GM23338 (cell line): ENCODE results near the gene GDF10. TPM values are rescaled to one million over a fixed set of nuclear protein-coding genes. Genes with fewer than 3 reads are reported as not detected.

Source experiments
- ATAC-seq: fragments of 200-7000 bp; cut with Tn5 transposase; 3 replicates; pipeline ENCODE4 v1.9.1; 2020
- DNase-seq: peaks from one replicate; pipeline ENCODE4 v3.0.0-alpha.2; 2015; ENCODE audit warnings: low spot score
- H2AFZ ChIP-seq: fragments of 200-600 bp; sonication (generic); 2 replicates; pipeline ENCODE4 v1.8.0; 2016; ENCODE audit warnings: antibody characterized with exemption, mild to moderate bottlenecking, moderate library complexity
- H3F3A ChIP-seq: fragments of 200-600 bp; sonication (generic); replicated peaks from 2 replicates; pipeline ENCODE4 v1.8.0; 2017; ENCODE audit warnings: antibody characterized with exemption, mixed run types, low read depth
- H3K27ac ChIP-seq: fragments of 200-600 bp; sonication (generic); 2 replicates; pipeline ENCODE4 v1.6.1; 2016; ENCODE audit warnings: low read depth
- H3K27me3 ChIP-seq: fragments of 200-600 bp; sonication (generic); 2 replicates; pipeline ENCODE4 v1.8.0; 2016; ENCODE audit warnings: mild to moderate bottlenecking, mixed run types, moderate library complexity; ENCODE audit not compliant: insufficient read depth
- H3K36me3 ChIP-seq: fragments of 200-600 bp; sonication (generic); 2 replicates; pipeline ENCODE4 v1.8.0; 2016; ENCODE audit warnings: mild to moderate bottlenecking; ENCODE audit not compliant: insufficient read depth
- H3K4me1 ChIP-seq: fragments of 200-600 bp; sonication (generic); 2 replicates; pipeline ENCODE4 v1.8.0; 2016; ENCODE audit warnings: mild to moderate bottlenecking, moderate library complexity; ENCODE audit not compliant: insufficient read depth
- H3K4me2 ChIP-seq: fragments of 200-600 bp; sonication (generic); 2 replicates; pipeline ENCODE4 v1.7.1; 2017; ENCODE audit warnings: mixed run types
- H3K4me3 ChIP-seq: fragments of 200-600 bp; sonication (generic); 2 replicates; pipeline ENCODE4 v1.6.1; 2016; ENCODE audit warnings: mixed run types
- H3K79me2 ChIP-seq: fragments of 200-600 bp; sonication (generic); replicated peaks from 2 replicates; pipeline ENCODE4 v1.8.0; 2017; ENCODE audit warnings: mild to moderate bottlenecking; ENCODE audit not compliant: insufficient read depth
- H3K9me2 ChIP-seq: fragments of 200-600 bp; sonication (generic); 2 replicates; pipeline ENCODE4 v1.8.0; 2017; ENCODE audit not compliant: insufficient read depth
- H4K20me1 ChIP-seq: fragments of 200-600 bp; sonication (generic); replicated peaks from 2 replicates; pipeline ENCODE4 v1.8.0; 2017; ENCODE audit warnings: mild to moderate bottlenecking; ENCODE audit not compliant: insufficient read depth
- H3K27ac Mint-ChIP-seq: 2 replicates; pipeline ENCODE4 v1.8.0; 2020; ENCODE audit warnings: inconsistent platforms, mild to moderate bottlenecking, moderate library complexity, mixed read lengths
- H3K27me3 Mint-ChIP-seq: 3 replicates; pipeline ENCODE4 v1.8.0; 2022; ENCODE audit warnings: low read depth, mild to moderate bottlenecking, moderate library complexity, mixed read lengths, inconsistent platforms; ENCODE audit not compliant: insufficient read depth, poor library complexity
- H3K36me3 Mint-ChIP-seq: 3 replicates; pipeline ENCODE4 v1.8.0; 2021; ENCODE audit warnings: low read depth, mild to moderate bottlenecking, inconsistent platforms, moderate library complexity, mixed read lengths
- H3K4me1 Mint-ChIP-seq: 3 replicates; pipeline ENCODE4 v1.8.0; 2020; ENCODE audit warnings: mild to moderate bottlenecking, inconsistent platforms, mixed read lengths
- H3K4me3 Mint-ChIP-seq: 3 replicates; pipeline ENCODE4 v1.8.0; 2021; ENCODE audit warnings: moderate library complexity, mild to moderate bottlenecking, inconsistent platforms, mixed read lengths
- H3K9me3 Mint-ChIP-seq: 3 replicates; pipeline ENCODE4 v1.8.0; 2020; ENCODE audit warnings: moderate library complexity, mild to moderate bottlenecking, inconsistent platforms, mixed read lengths
- CREB1 ChIP-seq: fragments of 250-450 bp; sonication (Bioruptor Pico); IDR thresholded peaks from 2 replicates; pipeline ENCODE4 v1.5.0; 2020; ENCODE audit warnings: low read depth, mild to moderate bottlenecking, moderate library complexity
- ETS1 ChIP-seq: IDR thresholded peaks from 2 replicates; pipeline ENCODE4 v1.6.1; 2016; ENCODE audit warnings: antibody characterized with exemption
- EZH2 ChIP-seq: fragments of 200-600 bp; sonication (generic); IDR thresholded peaks from one replicate; pipeline ENCODE4 v1.8.0; 2017; ENCODE audit warnings: antibody characterized with exemption, mild to moderate bottlenecking, low read depth; ENCODE audit not compliant: unreplicated experiment
- EZH2phosphoT487 ChIP-seq: fragments of 200-600 bp; sonication (generic); IDR thresholded peaks from one replicate; pipeline ENCODE4 v1.8.1; 2018; ENCODE audit warnings: antibody characterized with exemption; ENCODE audit not compliant: unreplicated experiment
- JUNB ChIP-seq: IDR thresholded peaks from one replicate; pipeline ENCODE4 v1.6.1; 2016; ENCODE audit warnings: antibody characterized with exemption; ENCODE audit not compliant: unreplicated experiment
- NANOG ChIP-seq: IDR thresholded peaks from 2 replicates; pipeline ENCODE4 v1.6.1; 2016; ENCODE audit warnings: antibody characterized with exemption, borderline replicate concordance
- POLR2AphosphoS5 ChIP-seq: IDR thresholded peaks from 2 replicates; pipeline ENCODE4 v1.6.1; 2016; ENCODE audit warnings: antibody characterized with exemption, low read depth
- REST ChIP-seq: IDR thresholded peaks from one replicate; pipeline ENCODE4 v1.6.1; 2018; ENCODE audit warnings: antibody characterized with exemption; ENCODE audit not compliant: unreplicated experiment
- STAT1 ChIP-seq: IDR thresholded peaks from one replicate; pipeline ENCODE4 v1.6.1; 2016; ENCODE audit warnings: antibody characterized with exemption; ENCODE audit not compliant: unreplicated experiment
- ZNF114 ChIP-seq: fragments of 250-450 bp; sonication (Bioruptor Pico); IDR thresholded peaks from 2 replicates; pipeline ENCODE4 v1.5.0; 2020; ENCODE audit warnings: mild to moderate bottlenecking, moderate library complexity
- ZNF331 ChIP-seq: fragments of 250-450 bp; sonication (Bioruptor Pico); IDR thresholded peaks from 2 replicates; pipeline ENCODE4 v1.5.0; 2020; ENCODE audit warnings: low read depth, mild to moderate bottlenecking, moderate library complexity
- ZNF462 ChIP-seq: fragments of 250-450 bp; sonication (Bioruptor Pico); IDR thresholded peaks from 2 replicates; pipeline ENCODE4 v1.5.0; 2020; ENCODE audit warnings: mild to moderate bottlenecking, moderate library complexity
- polyA plus RNA-seq: library from polyadenylated mRNA; unstranded; fragments of >200 nt; fragmentation: Nextera tagmentation; extraction: Ambion mirVana; gene quantifications from 2 replicates; pipeline ENCODE4 v1.2.1, GENCODE V29; 2016
- total RNA-seq: library from RNA; depleted of rRNA; stranded (reverse); fragments of >200 nt; shearing (Covaris generic); gene quantifications from 2 replicates; pipeline ENCODE4 v1.2.3, GENCODE V29; 2014
- TF ChIP-seq, protein P1 (sequence below), 2 experiments: fragments of 200-600 bp in 1 of 2; sonication (generic) in 1 of 2; conservative IDR thresholded peaks; 2 replicates each; pipeline versions ENCODE4 v1.5.1 to v1.6.1; 2016 to 2017; ENCODE audit warnings: antibody characterized with exemption in 2 of 2, low read depth in 2 of 2, mild to moderate bottlenecking in 2 of 2, moderate library complexity in 1 of 2

Gene GDF10
- total and polyA plus RNA-seq, 2 experiments from 2014 or later = 0.21 TPM; not detected in 1

GRCh38 chr10:47335906-47336305 lies 35.9 kb downstream of the GDF10 start:
- Histone ChIP-seq H3K4me1 (no peaks in the 10 kb centered on the region), H3K4me3 (no peak overlapping the region), H2AFZ (no peak overlapping the region), H3K79me2 (no peaks in the 10 kb centered on the region), H3K27me3 (no peaks in the 10 kb centered on the region), H4K20me1 (no peaks in the 10 kb centered on the region), H3F3A (no peaks in the 10 kb centered on the region), H3K36me3 (no peaks in the 10 kb centered on the region), H3K4me2 (no peak overlapping the region), H3K9me2 (no peaks in the 10 kb centered on the region), H3K27ac (no peak overlapping the region)
- DNase-seq (no peak), ATAC-seq (no peak)
- Mint-ChIP-seq H3K27me3 (peaks cover 8% of the 10 kb centered on the region), H3K4me1 (peaks cover 10% of the 10 kb centered on the region; the same call in 2 of the 3 replicates), H3K27ac (no peak overlapping the region), H3K9me3 (no peaks in the 10 kb centered on the region), H3K4me3 (no peak overlapping the region), H3K36me3 (no peaks in the 10 kb centered on the region)
- TF ChIP-seq EZH2phosphoT487 (no peak), REST (no peak), ZNF331 (CRISPR knock-in tag) (no peak), EZH2 (no peak), ETS1 (no peak), STAT1 (no peak), JUNB (no peak), ZNF462 (CRISPR knock-in tag) (no peak), POLR2AphosphoS5 (no peak), NANOG (no peak), CREB1 (CRISPR knock-in tag) (no peak), ZNF114 (CRISPR knock-in tag) (no peak)
- TF ChIP-seq, protein P1, sequence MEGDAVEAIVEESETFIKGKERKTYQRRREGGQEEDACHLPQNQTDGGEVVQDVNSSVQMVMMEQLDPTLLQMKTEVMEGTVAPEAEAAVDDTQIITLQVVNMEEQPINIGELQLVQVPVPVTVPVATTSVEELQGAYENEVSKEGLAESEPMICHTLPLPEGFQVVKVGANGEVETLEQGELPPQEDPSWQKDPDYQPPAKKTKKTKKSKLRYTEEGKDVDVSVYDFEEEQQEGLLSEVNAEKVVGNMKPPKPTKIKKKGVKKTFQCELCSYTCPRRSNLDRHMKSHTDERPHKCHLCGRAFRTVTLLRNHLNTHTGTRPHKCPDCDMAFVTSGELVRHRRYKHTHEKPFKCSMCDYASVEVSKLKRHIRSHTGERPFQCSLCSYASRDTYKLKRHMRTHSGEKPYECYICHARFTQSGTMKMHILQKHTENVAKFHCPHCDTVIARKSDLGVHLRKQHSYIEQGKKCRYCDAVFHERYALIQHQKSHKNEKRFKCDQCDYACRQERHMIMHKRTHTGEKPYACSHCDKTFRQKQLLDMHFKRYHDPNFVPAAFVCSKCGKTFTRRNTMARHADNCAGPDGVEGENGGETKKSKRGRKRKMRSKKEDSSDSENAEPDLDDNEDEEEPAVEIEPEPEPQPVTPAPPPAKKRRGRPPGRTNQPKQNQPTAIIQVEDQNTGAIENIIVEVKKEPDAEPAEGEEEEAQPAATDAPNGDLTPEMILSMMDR (conservative IDR thresholded peaks at IDR 0.05; ENCODE audit: low read depth in 2 of 2) = no peak
